ENCODE measurements around the gene GRXCR2.
A peak's percentile ranks its signal among the peaks of the same experiment; 100 is the strongest.

Gene GRXCR2

GRCh38 chr5:145834917-145835847 lies 37.6 kb downstream of the GRXCR2 start, which contains the start of gene PRELID2 (continued):
- TF ChIP-seq ZNF501 (tag by site-specific recombination; IDR thresholded peaks at IDR 0.05) (peak; percentile 49; the same call in 1 of the 2 replicates), ZNF202 (tag by site-specific recombination; IDR thresholded peaks at IDR 0.05; ENCODE audit: borderline replicate concordance) (no peak), HOXA7 (CRISPR knock-in tag; IDR thresholded peaks at IDR 0.05; ENCODE audit: borderline replicate concordance) (no peak), SALL2 (tag by site-specific recombination; IDR thresholded peaks at IDR 0.05; ENCODE audit: borderline replicate concordance) (no peak), ZNF114 (tag by site-specific recombination; IDR thresholded peaks at IDR 0.05) (no peak), ZNF341 (tag by site-specific recombination; IDR thresholded peaks at IDR 0.05; ENCODE audit: low read depth) (0 out of 2 replicates have a peak, but pooled peaks have one; percentile 21), ZNF248 (tag by site-specific recombination; IDR thresholded peaks at IDR 0.05) (no peak), ZBTB49 (tag by site-specific recombination; IDR thresholded peaks at IDR 0.05; ENCODE audit: low read depth) (no peak), PBX3 (CRISPR knock-in tag; IDR thresholded peaks at IDR 0.05) (no peak), SCRT1 (tag by site-specific recombination; IDR thresholded peaks at IDR 0.05; ENCODE audit: borderline replicate concordance) (no peak), HOXD13 (CRISPR knock-in tag; IDR thresholded peaks at IDR 0.05; ENCODE audit: borderline replicate concordance) (no peak), ZBTB48 (tag by site-specific recombination; IDR thresholded peaks at IDR 0.05) (peak; percentile 46; the same call in 1 of the 2 replicates), ZNF529 (tag by site-specific recombination; IDR thresholded peaks at IDR 0.05; ENCODE audit: insufficient replicate concordance) (no peak), ZNF133 (tag by site-specific recombination; IDR thresholded peaks at IDR 0.05) (no peak), ZNF140 (tag by site-specific recombination; IDR thresholded peaks at IDR 0.05) (no peak), ZBTB7A (tag by site-specific recombination; IDR thresholded peaks at IDR 0.05; ENCODE audit: low read depth) (no peak), KLF16 (tag by site-specific recombination; IDR thresholded peaks at IDR 0.05) (peak; percentile 92; the same call in 1 of the 2 replicates), ZSCAN23 (tag by site-specific recombination; IDR thresholded peaks at IDR 0.05) (no peak), GFI1B (tag by site-specific recombination; IDR thresholded peaks at IDR 0.05) (no peak), GLI4 (tag by site-specific recombination; IDR thresholded peaks at IDR 0.05) (0 out of 2 replicates have a peak, but pooled peaks have one; percentile 11), ZNF670 (tag by site-specific recombination; IDR thresholded peaks at IDR 0.05; ENCODE audit: low read depth) (no peak), ZNF391 (tag by site-specific recombination; IDR thresholded peaks at IDR 0.05; ENCODE audit: borderline replicate concordance, low read depth) (no peak), ZNF639 (tag by site-specific recombination; IDR thresholded peaks at IDR 0.05) (no peak), WT1 (tag by site-specific recombination; IDR thresholded peaks at IDR 0.05) (no peak), ZNF677 (tag by site-specific recombination; IDR thresholded peaks at IDR 0.05) (no peak), ZNF776 (tag by site-specific recombination; IDR thresholded peaks at IDR 0.05; ENCODE audit: borderline replicate concordance) (no peak), ZNF211 (tag by site-specific recombination; IDR thresholded peaks at IDR 0.05; ENCODE audit: low read depth) (no peak), ZNF488 (tag by site-specific recombination; IDR thresholded peaks at IDR 0.05) (no peak), FEZF1 (tag by site-specific recombination; IDR thresholded peaks at IDR 0.05) (no peak), ZNF610 (tag by site-specific recombination; IDR thresholded peaks at IDR 0.05; ENCODE audit: borderline replicate concordance) (peak; percentile 59; the same call in 1 of the 2 replicates), ZBTB44 (tag by site-specific recombination; IDR thresholded peaks at IDR 0.05) (peak; percentile 65), ZXDB (tag by site-specific recombination; IDR thresholded peaks at IDR 0.05) (peak; percentile 79)

Data from HEK293 (cell line).